ENCODE measurements around the gene FAM222A. TPM values are rescaled to one million over a fixed set of nuclear protein-coding genes. Genes with fewer than 3 reads are reported as not detected.

FAM222A gene
- total RNA-seq, 2 donors from 2014 or later = 21.6 to 24.4 TPM

DNA sequence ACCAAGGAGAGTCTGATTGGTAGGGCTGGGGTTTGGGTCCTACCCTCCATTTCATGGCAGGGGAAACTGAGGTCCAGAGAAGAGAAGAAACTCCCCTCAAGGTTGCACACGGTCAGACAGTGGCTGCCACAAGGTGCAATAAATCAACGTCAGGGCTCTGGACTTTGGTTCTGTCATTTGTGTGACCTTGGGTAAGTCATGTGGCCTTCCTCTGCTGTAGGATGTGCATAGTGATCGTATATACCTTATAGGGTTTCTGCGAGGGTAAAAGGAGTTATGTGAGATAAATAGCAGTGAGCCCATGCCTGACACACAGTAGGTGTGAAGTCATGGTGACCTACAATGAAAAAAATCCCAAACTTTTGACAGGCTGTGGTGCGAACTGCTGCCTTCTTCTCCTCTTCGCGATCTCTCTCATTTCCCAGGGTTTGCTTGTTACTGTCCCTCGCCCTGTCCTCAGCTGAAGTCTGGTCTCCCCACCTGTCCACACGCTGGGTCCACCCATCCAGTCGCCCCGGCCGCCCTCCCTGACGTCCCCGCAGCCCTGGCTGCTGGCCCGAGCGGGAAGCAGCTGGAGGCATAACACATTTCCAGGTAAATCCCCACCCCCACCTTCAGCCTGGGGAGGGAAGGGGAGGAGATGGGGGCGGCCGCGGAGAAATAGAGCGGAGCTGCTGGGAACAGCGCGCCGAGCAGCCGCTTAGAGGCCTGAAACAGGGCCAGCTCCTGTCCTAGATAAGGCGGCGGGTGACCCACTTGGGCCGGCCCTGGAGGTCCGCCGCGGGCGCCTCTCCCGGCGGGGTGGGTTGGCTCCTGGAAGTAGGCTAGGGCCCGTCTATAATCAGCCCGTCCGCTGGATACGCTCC is 1.8 kb upstream of the FAM222A start:
- H3K36me3 Mint-ChIP-seq (ENCODE audit: low read depth) = no peaks in the 10 kb centered on the region
- H3K4me3 Mint-ChIP-seq = no peak overlapping the region
- no peak overlapping the region for H3K27ac Mint-ChIP-seq
- Histone ChIP-seq H3K36me3 (ENCODE audit: control insufficient read depth, insufficient read depth, low read length) (no peaks in the 10 kb centered on the region), H3K4me1 (ENCODE audit: control insufficient read depth, insufficient read depth, low read length) (peaks cover 14% of the 10 kb centered on the region), H3K9me3 (ENCODE audit: control insufficient read depth, low read length) (no peaks in the 10 kb centered on the region), H3K27ac (ENCODE audit: low read depth, low read length) (no peak overlapping the region), H3K4me3 (ENCODE audit: low read length) (no peak overlapping the region), H3K27me3 (ENCODE audit: control insufficient read depth, insufficient read depth, low read length, poor library complexity, severe bottlenecking) (peaks cover 12% of the 10 kb centered on the region), H3K9ac (ENCODE audit: extremely low read depth, low read length, poor library complexity, severe bottlenecking) (no peak overlapping the region)
- 37 to 71% methylated on average over 8 to 37 of the region's 37 CpGs for WGBS, 2 experiments (ENCODE audit: insufficient coverage in 1 of 2, insufficient read length in 1 of 2)
- no peak for TF ChIP-seq CTCF (conservative IDR thresholded peaks at IDR 0.05)
- peak; percentile 85 for DNase-seq
- no peaks in the 10 kb centered on the region for H3K9me3 Mint-ChIP-seq
- H3K4me1 Mint-ChIP-seq = peaks cover 16% of the 10 kb centered on the region
- H3K27me3 Mint-ChIP-seq (ENCODE audit: insufficient read depth) = peaks cover 31% of the 10 kb centered on the region

- H3K27me3 ChIP-seq (ENCODE audit: control insufficient read depth, insufficient read depth, low read length, poor library complexity, severe bottlenecking) = peaks cover 12% of the 10 kb centered on the region
- H3K4me3 Mint-ChIP-seq = peak overlapping the region; percentile 70
- H3K4me1 Mint-ChIP-seq = peaks cover 26% of the 10 kb centered on the region
- no peaks in the 10 kb centered on the region for H3K9me3 ChIP-seq (ENCODE audit: control insufficient read depth, low read length)
- H3K9me3 Mint-ChIP-seq = no peaks in the 10 kb centered on the region
- peak overlapping the region; percentile 82 for H3K27ac Mint-ChIP-seq
- H3K36me3 Mint-ChIP-seq (ENCODE audit: low read depth) = no peaks in the 10 kb centered on the region
- TF ChIP-seq CTCF (conservative IDR thresholded peaks at IDR 0.05) = peak; percentile 64
- DNase-seq = peak; percentile 95
- H3K4me3 ChIP-seq (ENCODE audit: low read length) = peak overlapping the region; percentile 79
- H3K27ac ChIP-seq (ENCODE audit: low read depth, low read length) = peak overlapping the region; percentile 67
- H3K27me3 Mint-ChIP-seq (ENCODE audit: insufficient read depth) = peaks cover 33% of the 10 kb centered on the region
- peak overlapping the region; percentile 67 for H3K9ac ChIP-seq (ENCODE audit: extremely low read depth, low read length, poor library complexity, severe bottlenecking)
- peaks cover 18% of the 10 kb centered on the region for H3K4me1 ChIP-seq (ENCODE audit: control insufficient read depth, insufficient read depth, low read length)
- H3K36me3 ChIP-seq (ENCODE audit: control insufficient read depth, insufficient read depth, low read length) = no peaks in the 10 kb centered on the region
- 1 to 2% methylated on average over 14 to 96 of the region's 96 CpGs for WGBS, 2 experiments (ENCODE audit: insufficient coverage in 1 of 2, insufficient read length in 1 of 2)
Measured at GRCh38 chr12:109714141-109714912, 702 bp downstream of the FAM222A start.

DNA sequence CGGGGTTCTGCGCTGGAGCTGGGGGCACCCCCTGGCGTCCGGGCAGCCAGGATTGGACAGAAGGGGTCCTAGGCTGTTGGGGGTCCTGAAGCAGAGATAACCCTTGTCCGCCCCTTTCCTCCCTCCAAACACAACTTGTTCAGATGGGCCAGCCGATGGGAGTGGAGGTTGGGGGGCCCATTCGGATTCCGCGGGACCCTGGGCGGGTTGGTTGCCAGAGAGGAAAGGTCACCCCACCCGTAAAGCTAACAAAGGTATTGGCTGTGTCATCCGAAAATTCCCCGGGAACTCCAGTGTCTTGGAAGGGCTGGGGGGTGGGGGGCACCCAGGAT is 1.3 kb downstream of the FAM222A start:
- Histone ChIP-seq H3K4me3 (ENCODE audit: low read length) (peak overlapping the region; percentile 79), H3K36me3 (ENCODE audit: control insufficient read depth, insufficient read depth, low read length) (no peaks in the 10 kb centered on the region), H3K9me3 (ENCODE audit: control insufficient read depth, low read length) (no peaks in the 10 kb centered on the region), H3K27ac (ENCODE audit: low read depth, low read length) (no peak overlapping the region), H3K27me3 (ENCODE audit: control insufficient read depth, insufficient read depth, low read length, poor library complexity, severe bottlenecking) (peaks cover 12% of the 10 kb centered on the region), H3K9ac (ENCODE audit: extremely low read depth, low read length, poor library complexity, severe bottlenecking) (peak overlapping the region; percentile 67), H3K4me1 (ENCODE audit: control insufficient read depth, insufficient read depth, low read length) (peaks cover 23% of the 10 kb centered on the region)
- H3K27me3 Mint-ChIP-seq (ENCODE audit: insufficient read depth) = peaks cover 30% of the 10 kb centered on the region
- H3K36me3 Mint-ChIP-seq (ENCODE audit: low read depth) = peaks cover 2% of the 10 kb centered on the region
- no peak for TF ChIP-seq CTCF (conservative IDR thresholded peaks at IDR 0.05)
- DNase-seq = no peak
- H3K9me3 Mint-ChIP-seq = no peaks in the 10 kb centered on the region
- peaks cover 31% of the 10 kb centered on the region for H3K4me1 Mint-ChIP-seq
- H3K27ac Mint-ChIP-seq = peak overlapping the region; percentile 82
- 55 to 62% methylated on average over 5 to 13 of the region's 13 CpGs for WGBS, 2 experiments (ENCODE audit: insufficient coverage in 1 of 2, insufficient read length in 1 of 2)
- peak overlapping the region; percentile 70 for H3K4me3 Mint-ChIP-seq
